Uterus (tissue), 2 donors: ENCODE measurements around the gene TIAM1.

ENCODE experiments used
- POLR2A ChIP-seq, 2 donors: fragments of 450-650 bp; IDR thresholded peaks; one replicate each; pipeline ENCODE4 v1.6.1; 2016; ENCODE audit warnings: antibody characterized with exemption in 2 of 2, mild to moderate bottlenecking in 1 of 2, moderate library complexity in 1 of 2
- TF ChIP-seq, protein P1 (sequence below), 4 experiments: fragments of 200-600 bp in 2 of 4; fragments of 450-650 bp in 2 of 4; sonication (generic) in 2 of 4; IDR thresholded peaks; one replicate each; pipeline ENCODE4 v1.5.1; 2016 to 2019; ENCODE audit warnings: antibody characterized with exemption in 4 of 4, mild to moderate bottlenecking in 2 of 4, moderate library complexity in 1 of 4

GRCh38 chr21:31308584-31308983, 35.5 kb downstream of the TIAM1 start:
- TF ChIP-seq, protein P1, sequence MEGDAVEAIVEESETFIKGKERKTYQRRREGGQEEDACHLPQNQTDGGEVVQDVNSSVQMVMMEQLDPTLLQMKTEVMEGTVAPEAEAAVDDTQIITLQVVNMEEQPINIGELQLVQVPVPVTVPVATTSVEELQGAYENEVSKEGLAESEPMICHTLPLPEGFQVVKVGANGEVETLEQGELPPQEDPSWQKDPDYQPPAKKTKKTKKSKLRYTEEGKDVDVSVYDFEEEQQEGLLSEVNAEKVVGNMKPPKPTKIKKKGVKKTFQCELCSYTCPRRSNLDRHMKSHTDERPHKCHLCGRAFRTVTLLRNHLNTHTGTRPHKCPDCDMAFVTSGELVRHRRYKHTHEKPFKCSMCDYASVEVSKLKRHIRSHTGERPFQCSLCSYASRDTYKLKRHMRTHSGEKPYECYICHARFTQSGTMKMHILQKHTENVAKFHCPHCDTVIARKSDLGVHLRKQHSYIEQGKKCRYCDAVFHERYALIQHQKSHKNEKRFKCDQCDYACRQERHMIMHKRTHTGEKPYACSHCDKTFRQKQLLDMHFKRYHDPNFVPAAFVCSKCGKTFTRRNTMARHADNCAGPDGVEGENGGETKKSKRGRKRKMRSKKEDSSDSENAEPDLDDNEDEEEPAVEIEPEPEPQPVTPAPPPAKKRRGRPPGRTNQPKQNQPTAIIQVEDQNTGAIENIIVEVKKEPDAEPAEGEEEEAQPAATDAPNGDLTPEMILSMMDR (IDR thresholded peaks at IDR 0.05) = no peak
- no peak for TF ChIP-seq POLR2A (IDR thresholded peaks at IDR 0.05)
